Kidney glomerular epithelial cell (primary cell): ENCODE data around the gene EXPH5.
A peak's percentile ranks its signal among the peaks of the same experiment; 100 is the strongest.
"Not testable (repeated sequence)": the region's sequence is repeated elsewhere in the genome, so short reads cannot be mapped to it uniquely, and the experiment has no call there.

Experiments
- DNase-seq: peaks from one replicate; lab custom pipeline; 2025; lab: John Stamatoyannopoulos, UW

Gene EXPH5

GRCh38 chr11:108606070-108606469 is 12.5 kb upstream of the EXPH5 start:
- DNase-seq, result no peak

DNA sequence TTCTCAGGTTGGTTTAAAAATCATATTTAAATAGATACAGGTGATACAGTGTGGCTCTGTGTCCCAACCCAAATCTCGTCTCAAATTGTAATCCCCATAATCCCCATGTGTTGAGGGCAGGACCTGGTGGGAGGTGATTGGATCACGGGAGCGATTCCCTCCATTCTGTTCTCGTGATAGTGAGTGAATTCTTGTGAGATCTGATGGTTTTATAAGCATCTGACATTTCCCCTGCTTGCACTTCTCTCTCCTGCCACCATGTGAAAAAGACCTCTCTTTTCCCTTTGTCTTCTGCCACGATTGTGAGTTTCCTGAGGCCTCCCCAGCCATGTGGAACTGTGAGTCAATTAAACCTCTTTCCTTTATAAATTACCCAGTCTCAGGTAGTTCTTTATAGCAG is 9.2 kb upstream of the EXPH5 start:
- DNase-seq, result not testable (repeated sequence)

- peak; percentile 28 for DNase-seq
Measured at GRCh38 chr11:108601150-108601549, 7.6 kb upstream of the EXPH5 start.

- no peak for DNase-seq
Measured at GRCh38 chr11:108599978-108600377, 6.4 kb upstream of the EXPH5 start.

GRCh38 chr11:108597736-108598355 is 4.3 kb upstream of the EXPH5 start:
- DNase-seq, result no peak

DNA sequence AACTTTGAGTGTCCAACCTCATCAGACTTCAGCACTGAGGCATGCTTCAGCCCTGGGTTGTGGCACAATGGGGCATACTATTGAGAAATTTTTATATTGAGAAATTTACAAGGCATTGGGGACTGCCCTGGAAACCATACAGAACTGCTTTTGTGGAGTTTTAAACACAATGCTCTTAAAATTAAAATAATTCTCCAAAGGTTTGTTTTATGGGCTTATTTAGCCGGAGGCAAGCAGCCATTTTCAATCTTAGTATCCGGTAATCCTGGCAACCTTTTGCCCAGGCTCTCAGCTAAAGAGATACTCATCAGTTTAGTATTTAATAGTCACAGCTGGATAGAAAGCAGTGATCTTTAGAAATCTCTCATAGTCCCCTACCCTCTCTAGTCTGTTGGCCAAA is 3.1 kb upstream of the EXPH5 start:
- no peak for DNase-seq

GRCh38 chr11:108593923-108594434 is 411 bp upstream of the EXPH5 start:
- peak; percentile 87 for DNase-seq

DNA sequence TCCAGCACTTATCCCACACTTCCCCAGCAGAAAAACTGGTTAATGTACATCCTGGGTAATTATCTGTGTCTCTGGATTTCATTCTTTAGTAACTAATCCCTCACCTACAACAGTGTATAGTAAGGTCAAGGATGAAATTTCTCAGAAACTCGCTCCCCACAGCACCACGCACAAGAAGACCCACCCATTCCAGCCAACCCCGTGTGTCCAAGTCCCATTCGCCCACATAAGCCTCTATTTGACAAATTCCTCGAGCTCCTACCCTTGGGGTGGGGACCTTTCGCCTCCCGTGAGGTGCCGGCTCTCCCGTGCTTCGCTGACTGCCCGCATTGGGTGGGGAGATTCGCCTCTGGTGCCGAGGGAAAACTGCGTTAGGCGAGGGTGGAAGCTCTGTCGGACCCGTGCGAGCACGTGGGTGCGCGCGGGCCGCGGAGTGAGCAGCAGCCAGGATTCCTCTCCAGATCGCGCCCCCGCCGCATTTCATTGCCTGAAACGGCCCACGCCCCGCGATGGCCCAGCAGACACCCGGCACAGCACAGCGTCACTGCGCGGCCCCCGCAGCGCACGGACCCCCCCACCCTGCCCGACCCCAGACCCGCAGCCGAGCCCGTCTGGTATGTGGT is 866 bp downstream of the EXPH5 start:
- peak; percentile 7 for DNase-seq

DNA sequence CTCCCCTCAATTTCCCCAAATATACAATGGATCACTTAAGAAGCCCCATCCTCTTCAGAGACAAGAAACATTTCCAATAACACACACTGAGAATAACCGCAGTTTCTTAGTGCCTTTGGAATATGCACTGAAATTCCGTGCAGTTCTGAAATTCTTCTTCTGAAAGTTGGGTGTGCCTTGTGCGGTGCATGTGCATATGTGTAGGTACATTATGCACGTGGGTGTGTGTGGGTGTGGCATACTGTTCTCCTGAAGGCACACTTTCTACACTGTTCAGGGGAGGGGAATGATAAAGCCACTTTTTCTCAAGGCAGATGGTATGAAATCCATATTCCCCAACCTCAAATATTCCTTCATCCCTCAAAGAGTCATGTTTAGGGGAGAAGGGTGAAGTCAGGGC is 1.7 kb downstream of the EXPH5 start:
- DNase-seq, result no peak

GRCh38 chr11:108589136-108589535 is 4.4 kb downstream of the EXPH5 start:
- DNase-seq, result no peak

GRCh38 chr11:108588287-108588686 is 5.3 kb downstream of the EXPH5 start:
- no peak for DNase-seq

DNA sequence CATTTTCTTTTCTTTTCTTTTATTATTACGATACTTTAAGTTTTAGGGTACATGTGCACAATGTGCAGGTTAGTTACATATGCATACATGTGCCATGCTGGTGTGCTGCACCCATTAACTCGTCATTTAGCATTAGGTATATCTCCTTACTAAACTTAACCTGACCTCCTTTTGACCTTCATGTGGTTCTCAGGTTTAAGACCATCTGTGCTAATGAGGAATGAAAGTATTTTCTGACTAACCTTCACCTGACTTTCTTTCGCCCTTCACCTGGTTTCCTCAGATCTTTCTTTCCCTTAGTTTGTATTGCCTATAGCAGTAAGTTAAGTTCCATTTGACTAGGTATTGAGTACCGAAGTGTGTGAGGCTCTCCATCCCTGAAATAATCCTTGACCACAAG is 6.5 kb downstream of the EXPH5 start:
- no peak for DNase-seq

- no peak for DNase-seq
Measured at GRCh38 chr11:108586600-108586999, 7.0 kb downstream of the EXPH5 start.

- not testable (repeated sequence) for DNase-seq
Measured at GRCh38 chr11:108586185-108586584, 7.4 kb downstream of the EXPH5 start.

DNA sequence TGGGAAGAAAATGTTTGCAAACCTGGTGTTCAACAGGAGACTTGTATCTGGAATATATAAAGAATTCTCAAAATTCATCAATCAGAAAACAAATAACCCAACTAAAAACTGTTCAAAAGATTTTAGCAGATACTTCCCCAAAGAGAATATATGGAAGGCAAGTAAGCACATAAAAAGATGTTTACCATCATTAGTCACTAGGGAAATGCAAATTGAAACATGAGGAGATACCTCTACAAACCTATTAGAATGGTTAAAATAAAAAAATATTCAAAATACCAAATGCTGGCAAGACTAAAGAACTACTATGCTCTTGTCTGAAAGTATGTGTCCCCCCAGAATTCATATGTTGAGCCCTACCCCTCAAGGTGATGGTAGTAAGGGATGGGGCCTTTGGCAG is 8.6 kb downstream of the EXPH5 start:
- no peak for DNase-seq

- DNase-seq, result no peak
Measured at GRCh38 chr11:108580645-108581044, 12.9 kb downstream of the EXPH5 start.

GRCh38 chr11:108580043-108580442 is 13.5 kb downstream of the EXPH5 start:
- DNase-seq, result no peak

GRCh38 chr11:108576523-108576922 is 17.0 kb downstream of the EXPH5 start:
- no peak for DNase-seq

- DNase-seq, result no peak
Measured at GRCh38 chr11:108574675-108575074, 18.9 kb downstream of the EXPH5 start.

GRCh38 chr11:108571001-108571400 is 22.6 kb downstream of the EXPH5 start:
- DNase-seq, result no peak

DNA sequence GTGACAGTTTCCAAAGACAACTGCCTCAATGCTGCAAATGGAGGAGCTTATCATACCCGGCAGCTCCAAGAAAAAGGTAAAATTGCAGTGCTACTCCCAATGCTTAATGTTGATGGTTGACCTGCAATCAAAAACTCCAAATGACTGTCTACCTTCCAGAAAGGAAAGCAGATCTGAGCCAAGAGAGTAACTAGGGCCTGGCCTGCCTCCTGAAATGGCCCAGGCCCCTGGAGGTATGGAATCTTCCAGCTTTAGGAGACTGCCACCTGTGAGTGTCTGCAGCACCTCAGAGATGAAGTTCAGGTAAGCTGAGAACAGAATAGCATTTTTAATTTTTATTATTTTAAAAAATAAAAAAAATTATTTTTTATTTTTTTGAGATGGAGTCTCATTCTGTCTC is 23.7 kb downstream of the EXPH5 start:
- DNase-seq, result no peak

GRCh38 chr11:108568195-108568858 is 25.2 kb downstream of the EXPH5 start:
- DNase-seq, result no peak

- no peak for DNase-seq
Measured at GRCh38 chr11:108565653-108566052, 27.9 kb downstream of the EXPH5 start.
